ENCODE data around the gene CADM2. TPM values are rescaled to one million over a fixed set of nuclear protein-coding genes. Genes with fewer than 3 reads are reported as not detected.

CADM2 gene
- total RNA-seq, 1 experiment from 2014 or later: not detected

GRCh38 chr3:85370341-85370740, 411.6 kb downstream of the CADM2 start:
- Histone ChIP-seq H3K36me3 (ENCODE audit: control insufficient read depth, insufficient read depth, low read length) (no peaks in the 10 kb centered on the region), H3K4me3 (ENCODE audit: low read depth, low read length) (no peak overlapping the region), H3K9me3 (no peaks in the 10 kb centered on the region), H3K4me1 (no peaks in the 10 kb centered on the region), H3K27me3 (replicated peaks; ENCODE audit: control insufficient read depth, insufficient read depth, low read length) (no peaks in the 10 kb centered on the region)
- Mint-ChIP-seq H3K4me3 (ENCODE audit: unreplicated experiment) (no peak overlapping the region), H3K36me3 (ENCODE audit: insufficient read depth, unreplicated experiment) (no peaks in the 10 kb centered on the region), H3K9me3 (ENCODE audit: unreplicated experiment) (no peaks in the 10 kb centered on the region), H3K27ac (ENCODE audit: unreplicated experiment) (no peak overlapping the region), H3K4me1 (ENCODE audit: low read depth, unreplicated experiment) (no peaks in the 10 kb centered on the region), H3K27me3 (ENCODE audit: insufficient read depth, unreplicated experiment) (no peaks in the 10 kb centered on the region)
- ChIA-PET CTCF (no interaction called here), POLR2A (no interaction called here)
- BruUV-seq (replicated peaks): no TSS peak
- intact Hi-C loops (cut with micrococcal nuclease; ENCODE audit: unreplicated experiment): no loop called here
- DNase-seq: no peak
- TF ChIP-seq CTCF (IDR thresholded peaks at IDR 0.05; ENCODE audit: insufficient read depth in 1 of 2, low read depth in 1 of 2, low read length in 1 of 2, severe bottlenecking in 1 of 2, unreplicated experiment in 1 of 2): no peak

GRCh38 chr3:85376131-85376530, 417.3 kb downstream of the CADM2 start:
- no peak for TF ChIP-seq CTCF (IDR thresholded peaks at IDR 0.05; ENCODE audit: insufficient read depth in 1 of 2, low read depth in 1 of 2, low read length in 1 of 2, severe bottlenecking in 1 of 2, unreplicated experiment in 1 of 2)
- Histone ChIP-seq H3K36me3 (ENCODE audit: control insufficient read depth, insufficient read depth, low read length) (no peaks in the 10 kb centered on the region), H3K9me3 (no peaks in the 10 kb centered on the region), H3K27me3 (replicated peaks; ENCODE audit: control insufficient read depth, insufficient read depth, low read length) (no peaks in the 10 kb centered on the region), H3K4me3 (ENCODE audit: low read depth, low read length) (no peak overlapping the region), H3K4me1 (no peaks in the 10 kb centered on the region)
- no TSS peak for BruUV-seq (replicated peaks)
- CTCF ChIA-PET: no interaction called here
- Mint-ChIP-seq H3K9me3 (ENCODE audit: unreplicated experiment) (no peaks in the 10 kb centered on the region), H3K4me1 (ENCODE audit: low read depth, unreplicated experiment) (no peaks in the 10 kb centered on the region), H3K27ac (ENCODE audit: unreplicated experiment) (no peak overlapping the region), H3K36me3 (ENCODE audit: insufficient read depth, unreplicated experiment) (no peaks in the 10 kb centered on the region), H3K4me3 (ENCODE audit: unreplicated experiment) (no peak overlapping the region), H3K27me3 (ENCODE audit: insufficient read depth, unreplicated experiment) (no peaks in the 10 kb centered on the region)
- intact Hi-C loops (cut with micrococcal nuclease; ENCODE audit: unreplicated experiment): no loop called here
- POLR2A ChIA-PET: no interaction called here
- DNase-seq: no peak

- BruUV-seq (replicated peaks): no TSS peak
- Histone ChIP-seq H3K4me3 (ENCODE audit: low read depth, low read length) (no peak overlapping the region), H3K27me3 (replicated peaks; ENCODE audit: control insufficient read depth, insufficient read depth, low read length) (no peaks in the 10 kb centered on the region), H3K4me1 (no peaks in the 10 kb centered on the region), H3K9me3 (no peaks in the 10 kb centered on the region), H3K36me3 (ENCODE audit: control insufficient read depth, insufficient read depth, low read length) (no peaks in the 10 kb centered on the region)
- no peaks in the 10 kb centered on the region for H3K9me3 Mint-ChIP-seq (ENCODE audit: unreplicated experiment)
- no peaks in the 10 kb centered on the region for H3K4me1 Mint-ChIP-seq (ENCODE audit: low read depth, unreplicated experiment)
- no peak for DNase-seq
- intact Hi-C loops (cut with micrococcal nuclease; ENCODE audit: unreplicated experiment): no loop called here
- CTCF ChIA-PET: no interaction called here
- no peak for TF ChIP-seq CTCF (IDR thresholded peaks at IDR 0.05; ENCODE audit: insufficient read depth in 1 of 2, low read depth in 1 of 2, low read length in 1 of 2, severe bottlenecking in 1 of 2, unreplicated experiment in 1 of 2)
- no peaks in the 10 kb centered on the region for H3K36me3 Mint-ChIP-seq (ENCODE audit: insufficient read depth, unreplicated experiment)
- H3K27ac Mint-ChIP-seq (ENCODE audit: unreplicated experiment): no peak overlapping the region
- H3K4me3 Mint-ChIP-seq (ENCODE audit: unreplicated experiment): no peak overlapping the region
- H3K27me3 Mint-ChIP-seq (ENCODE audit: insufficient read depth, unreplicated experiment): no peaks in the 10 kb centered on the region
- POLR2A ChIA-PET: no interaction called here
These were observed 418.3 kb downstream of the CADM2 start for GRCh38 chr3:85377115-85377514.

Measured in Caco-2 (cell line).